GM18505 (cell line): Measurements from ENCODE around the gene TMC4.
"Not testable (repeated sequence)": the region's sequence is repeated elsewhere in the genome, so short reads cannot be mapped to it uniquely, and the experiment has no call there.

Experiments used
- ATAC-seq: cut with Tn5 transposase; IDR thresholded peaks from one replicate; pipeline ENCODE4 v1.9.1; 2021; ENCODE audit not compliant: unreplicated experiment
- POLR2A ChIP-seq: IDR thresholded peaks from 4 replicates; pipeline ENCODE4 v1.6.1; 2011; ENCODE audit warnings: borderline replicate concordance; ENCODE audit not compliant: insufficient read depth, insufficient read length; ENCODE audit errors: extremely low read depth

Gene TMC4, protein sequence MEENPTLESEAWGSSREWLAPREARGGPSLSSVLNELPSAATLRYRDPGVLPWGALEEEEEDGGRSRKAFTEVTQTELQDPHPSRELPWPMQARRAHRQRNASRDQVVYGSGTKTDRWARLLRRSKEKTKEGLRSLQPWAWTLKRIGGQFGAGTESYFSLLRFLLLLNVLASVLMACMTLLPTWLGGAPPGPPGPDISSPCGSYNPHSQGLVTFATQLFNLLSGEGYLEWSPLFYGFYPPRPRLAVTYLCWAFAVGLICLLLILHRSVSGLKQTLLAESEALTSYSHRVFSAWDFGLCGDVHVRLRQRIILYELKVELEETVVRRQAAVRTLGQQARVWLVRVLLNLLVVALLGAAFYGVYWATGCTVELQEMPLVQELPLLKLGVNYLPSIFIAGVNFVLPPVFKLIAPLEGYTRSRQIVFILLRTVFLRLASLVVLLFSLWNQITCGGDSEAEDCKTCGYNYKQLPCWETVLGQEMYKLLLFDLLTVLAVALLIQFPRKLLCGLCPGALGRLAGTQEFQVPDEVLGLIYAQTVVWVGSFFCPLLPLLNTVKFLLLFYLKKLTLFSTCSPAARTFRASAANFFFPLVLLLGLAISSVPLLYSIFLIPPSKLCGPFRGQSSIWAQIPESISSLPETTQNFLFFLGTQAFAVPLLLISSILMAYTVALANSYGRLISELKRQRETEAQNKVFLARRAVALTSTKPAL

DNA sequence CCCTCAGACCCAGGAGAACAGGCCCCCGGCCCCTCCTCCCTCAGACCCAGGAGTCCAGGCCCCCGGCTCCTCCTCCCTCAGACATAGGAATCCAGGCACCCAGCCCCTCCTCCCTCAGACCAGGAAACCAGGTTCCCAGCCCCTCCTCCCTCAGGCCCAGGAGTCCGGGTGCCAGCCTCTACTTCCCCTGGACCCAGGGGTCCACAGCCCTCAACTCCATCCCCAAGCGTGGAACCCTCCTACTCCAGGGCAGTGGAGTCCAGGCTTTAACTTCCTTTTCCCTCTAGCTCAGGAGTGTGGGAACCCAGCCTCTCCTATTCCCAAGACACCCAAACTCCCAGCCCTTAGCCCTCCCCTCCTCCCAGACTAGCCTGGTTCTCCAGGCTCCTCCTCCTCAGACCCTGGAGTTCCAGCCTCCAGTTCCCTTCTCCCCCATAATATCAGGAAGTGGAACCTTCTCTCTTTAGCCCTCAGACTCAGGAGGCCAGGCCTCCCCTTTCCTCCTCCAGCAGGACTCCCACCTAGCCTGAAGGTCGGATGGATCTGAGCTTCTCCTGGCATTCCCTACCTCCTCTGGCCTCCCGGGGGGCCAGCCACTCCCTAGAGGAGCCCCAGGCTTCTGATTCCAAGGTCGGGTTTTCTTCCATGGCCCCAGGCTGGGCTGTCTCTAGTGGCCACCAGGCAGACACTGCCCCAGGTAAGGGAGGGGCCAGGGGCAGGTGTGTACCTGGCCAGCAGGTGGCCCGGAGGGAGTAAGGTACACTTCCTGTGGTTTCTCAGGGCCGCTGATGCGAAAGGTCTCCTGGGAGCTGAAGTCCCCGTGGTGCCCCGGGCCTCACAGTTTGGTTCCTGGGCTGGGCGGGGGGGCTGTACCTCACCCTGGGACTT is at the start of gene TMC4:
TMC4 (minus strand) TSS at position 690 of the 888 bp plus-strand sequence; CDS start at position 647, 43 bp downstream.
- TF ChIP-seq POLR2A, result no peak
- no peak for ATAC-seq

GRCh38 chr19:54221947-54222346 is 49.0 kb upstream of the TMC4 start:
- ATAC-seq, result not testable (repeated sequence)

- not testable (repeated sequence) for ATAC-seq
Observed at GRCh38 chr19:54219702-54220101, 46.7 kb upstream of the TMC4 start.

GRCh38 chr19:54218960-54219661 is 46.2 kb upstream of the TMC4 start:
- TF ChIP-seq POLR2A, result no peak
- no peak for ATAC-seq

- no peak for ATAC-seq
- no peak for TF ChIP-seq POLR2A
Observed at GRCh38 chr19:54218259-54218658, 45.3 kb upstream of the TMC4 start.

GRCh38 chr19:54217517-54218247 is 44.7 kb upstream of the TMC4 start:
- ATAC-seq, result not testable (repeated sequence)

- no peak for TF ChIP-seq POLR2A
- no peak for ATAC-seq
Observed at GRCh38 chr19:54216869-54217268, 43.9 kb upstream of the TMC4 start.

DNA sequence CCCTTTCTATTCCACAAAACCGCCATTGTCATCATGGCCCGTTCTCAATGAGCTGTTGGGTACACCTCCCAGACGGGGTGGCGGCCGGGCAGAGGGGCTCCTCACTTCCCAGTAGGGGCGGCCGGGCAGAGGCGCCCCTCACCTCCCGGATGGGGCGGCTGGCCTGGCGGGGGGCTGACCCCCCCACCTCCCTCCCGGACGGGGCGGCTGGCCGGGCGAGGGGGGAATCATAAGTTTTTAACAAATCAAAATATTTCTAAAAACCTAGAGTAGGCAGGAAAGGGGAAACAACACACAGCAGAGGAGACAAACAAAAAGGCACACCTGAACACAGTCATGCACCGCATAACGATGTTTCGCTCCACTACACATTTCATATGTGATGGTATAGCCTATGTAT is 41.8 kb upstream of the TMC4 start:
- ATAC-seq, result not testable (repeated sequence)

GRCh38 chr19:54214217-54214616 is 41.3 kb upstream of the TMC4 start:
- not testable (repeated sequence) for ATAC-seq

GRCh38 chr19:54211235-54211634 is 38.3 kb upstream of the TMC4 start:
- TF ChIP-seq POLR2A, result no peak
- ATAC-seq, result no peak

DNA sequence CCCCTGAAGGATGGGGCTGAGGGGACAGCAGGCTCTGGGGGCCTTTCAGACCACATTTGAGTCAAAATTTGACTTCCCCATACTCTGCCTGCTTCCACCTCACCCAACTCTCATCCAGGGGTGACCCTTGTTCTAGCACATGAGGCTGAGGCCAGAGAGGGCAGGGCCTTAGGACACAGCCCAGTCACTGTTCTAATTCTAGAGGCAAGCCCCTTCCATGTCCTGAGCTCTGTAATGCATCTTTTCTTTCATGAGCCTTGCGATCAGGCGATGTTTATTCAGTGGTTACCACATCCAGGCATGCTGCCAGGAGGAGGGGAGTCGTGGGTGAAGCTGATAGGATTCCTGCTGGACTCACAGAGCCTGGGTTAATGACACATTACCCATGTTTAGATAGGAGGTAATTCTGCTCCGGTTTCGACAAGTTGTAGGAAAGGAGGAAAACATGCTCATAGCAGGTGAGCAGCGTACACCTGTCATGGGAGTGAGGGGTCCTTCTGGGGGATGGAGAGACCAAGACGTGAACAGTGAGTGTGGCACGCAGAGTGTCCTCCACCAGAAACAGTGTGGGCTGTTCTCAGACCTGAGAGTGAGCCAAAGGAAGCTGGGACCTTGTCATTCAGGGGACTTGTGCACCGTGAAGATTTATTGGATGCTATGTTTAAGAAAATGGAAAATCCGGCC is 37.0 kb upstream of the TMC4 start:
- no peak for ATAC-seq

GRCh38 chr19:54209058-54209810 is 36.3 kb upstream of the TMC4 start:
- TF ChIP-seq POLR2A, result no peak
- no peak for ATAC-seq

More for the DNA sequence above, 37.0 kb upstream of the TMC4 start:
- TF ChIP-seq POLR2A, result no peak
